PC-3 (cell line): ENCODE results near the gene BMPER. TPM values are rescaled to one million over a fixed set of nuclear protein-coding genes. Genes with fewer than 3 reads are reported as not detected.

Experiments used
- ATAC-seq: fragments of 200-7000 bp; cut with Tn5 transposase; 2 replicates; pipeline ENCODE4 v1.9.1; 2020; ENCODE audit warnings: mild to moderate bottlenecking, moderate library complexity
- BruUV-seq: library from RNA; stranded (reverse); fragments of 400-500 nt; replicated peaks from 2 replicates; lab custom pipeline; 2021; lab: Mats Ljungman, UMichigan
- CTCF ChIA-PET: fragments of 300-600 bp; sonication (Branson Sonifier 250); formaldehyde crosslinking; loops from one replicate; lab custom pipeline; 2022; ENCODE audit warnings: antibody characterized with exemption; lab: Charles Lee
- POLR2A ChIA-PET: fragments of 300-600 bp; sonication (Branson Sonifier 250); formaldehyde crosslinking; loops from one replicate; lab custom pipeline; 2022; ENCODE audit warnings: antibody characterized with exemption; ENCODE audit not compliant: unreplicated experiment; lab: Charles Lee
- DNase-seq: peaks from one replicate; pipeline ENCODE4 v3.0.0-alpha.2; 2015
- H2AFZ ChIP-seq: fragments of 300-600 bp; sonication (generic); 2 replicates; pipeline ENCODE4 v1.6.0; 2016; ENCODE audit warnings: antibody characterized with exemption, low read length
- H3F3A ChIP-seq: fragments of 300-600 bp; sonication (generic); one replicate; pipeline ENCODE4 v1.6.0; 2017; ENCODE audit warnings: antibody characterized with exemption, low read length, control low read depth, mild to moderate bottlenecking; ENCODE audit not compliant: unreplicated experiment
- H3K27ac ChIP-seq: fragments of 300-600 bp; sonication (generic); 2 replicates; pipeline ENCODE4 v1.5.1; 2016; ENCODE audit warnings: mild to moderate bottlenecking, low read length
- H3K27me3 ChIP-seq: fragments of 300-600 bp; sonication (generic); 2 replicates; pipeline ENCODE4 v1.6.1; 2016; ENCODE audit warnings: low read length, mixed read lengths
- H3K36me3 ChIP-seq: fragments of 300-600 bp; sonication (generic); 2 replicates; pipeline ENCODE4 v1.6.1; 2016; ENCODE audit warnings: low read depth, mixed run types, low read length, mixed read lengths
- H3K4me1 ChIP-seq: fragments of 300-600 bp; sonication (generic); 2 replicates; pipeline ENCODE4 v1.5.1; 2016; ENCODE audit warnings: low read length; ENCODE audit not compliant: insufficient read depth
- H3K4me2 ChIP-seq: fragments of 300-600 bp; sonication (generic); 2 replicates; pipeline ENCODE4 v1.6.0; 2016; ENCODE audit warnings: low read length
- H3K4me3 ChIP-seq: fragments of 300-600 bp; sonication (generic); 2 replicates; pipeline ENCODE4 v1.5.1; 2016; ENCODE audit warnings: mild to moderate bottlenecking, low read length, mixed read lengths
- H3K79me2 ChIP-seq: fragments of 300-600 bp; sonication (generic); 2 replicates; pipeline ENCODE4 v1.6.1; 2017; ENCODE audit warnings: low read length, mixed read lengths
- H3K9ac ChIP-seq: fragments of 300-600 bp; sonication (generic); 2 replicates; pipeline ENCODE4 v1.6.0; 2016; ENCODE audit warnings: mild to moderate bottlenecking, low read length
- H3K9me2 ChIP-seq: fragments of 300-600 bp; sonication (generic); replicated peaks from 2 replicates; pipeline ENCODE4 v1.6.1; 2016; ENCODE audit warnings: mixed run types, low read length, mixed read lengths
- H3K9me3 ChIP-seq: fragments of 300-600 bp; sonication (generic); 2 replicates; pipeline ENCODE4 v1.6.1; 2016; ENCODE audit warnings: low read length, mixed read lengths
- H4K20me1 ChIP-seq: fragments of 300-600 bp; sonication (generic); 2 replicates; pipeline ENCODE4 v1.6.1; 2016; ENCODE audit warnings: low read length, mixed read lengths
- EZH2 ChIP-seq: fragments of 300-600 bp; sonication (generic); IDR thresholded peaks from one replicate; pipeline ENCODE4 v1.6.1; 2017; ENCODE audit warnings: antibody characterized with exemption, mild to moderate bottlenecking, low read length; ENCODE audit not compliant: unreplicated experiment
- EZH2phosphoT487 ChIP-seq: fragments of 300-600 bp; sonication (generic); IDR thresholded peaks from 2 replicates; pipeline ENCODE4 v1.6.1; 2018; ENCODE audit warnings: mild to moderate bottlenecking, antibody characterized with exemption, low read length, borderline replicate concordance
- intact Hi-C: fragments of 100-400 bp; cut with micrococcal nuclease; formaldehyde crosslinking; loops from 2 replicates; pipeline ENCODE4 v1.9.0; 2023
- total RNA-seq: library from RNA; depleted of rRNA; stranded (reverse); fragments of >200 nt; gene quantifications from 2 replicates; pipeline ENCODE4 v1.2.3, GENCODE V29; 2014
- TF ChIP-seq, protein P1 (sequence below): fragments of 300-600 bp; sonication (generic); conservative IDR thresholded peaks from 2 replicates; pipeline ENCODE4 v1.5.1; 2017; ENCODE audit warnings: antibody characterized with exemption, low read depth, mild to moderate bottlenecking, low read length

Gene BMPER
- total RNA-seq, 1 experiment from 2014 or later: 0.11 TPM

DNA sequence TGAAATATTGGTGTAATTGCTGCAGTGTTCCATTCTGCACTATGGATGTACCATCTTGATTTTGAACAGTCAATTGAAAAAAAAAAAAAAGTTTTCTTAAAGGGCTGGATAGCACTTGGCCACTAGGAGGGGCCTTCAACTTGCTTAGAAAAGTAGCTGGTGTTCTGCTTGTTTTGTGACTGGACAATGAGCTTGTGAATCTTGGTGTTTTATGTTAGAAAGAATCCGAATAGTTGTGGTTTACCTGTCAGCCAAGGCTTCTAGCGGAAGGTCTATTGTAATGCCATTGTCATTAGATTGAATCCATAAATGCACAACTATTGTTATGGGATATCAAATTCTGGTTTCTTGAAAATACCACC, 77.1 kb downstream of the BMPER start:
- intact Hi-C loops: loop anchor here (10.0 kb wide), 1 partner anchor 82 kb away; no protein-coding TSS in a partner anchor
- no peak for TF ChIP-seq EZH2phosphoT487
- no peak for TF ChIP-seq EZH2
- TF ChIP-seq, protein P1, sequence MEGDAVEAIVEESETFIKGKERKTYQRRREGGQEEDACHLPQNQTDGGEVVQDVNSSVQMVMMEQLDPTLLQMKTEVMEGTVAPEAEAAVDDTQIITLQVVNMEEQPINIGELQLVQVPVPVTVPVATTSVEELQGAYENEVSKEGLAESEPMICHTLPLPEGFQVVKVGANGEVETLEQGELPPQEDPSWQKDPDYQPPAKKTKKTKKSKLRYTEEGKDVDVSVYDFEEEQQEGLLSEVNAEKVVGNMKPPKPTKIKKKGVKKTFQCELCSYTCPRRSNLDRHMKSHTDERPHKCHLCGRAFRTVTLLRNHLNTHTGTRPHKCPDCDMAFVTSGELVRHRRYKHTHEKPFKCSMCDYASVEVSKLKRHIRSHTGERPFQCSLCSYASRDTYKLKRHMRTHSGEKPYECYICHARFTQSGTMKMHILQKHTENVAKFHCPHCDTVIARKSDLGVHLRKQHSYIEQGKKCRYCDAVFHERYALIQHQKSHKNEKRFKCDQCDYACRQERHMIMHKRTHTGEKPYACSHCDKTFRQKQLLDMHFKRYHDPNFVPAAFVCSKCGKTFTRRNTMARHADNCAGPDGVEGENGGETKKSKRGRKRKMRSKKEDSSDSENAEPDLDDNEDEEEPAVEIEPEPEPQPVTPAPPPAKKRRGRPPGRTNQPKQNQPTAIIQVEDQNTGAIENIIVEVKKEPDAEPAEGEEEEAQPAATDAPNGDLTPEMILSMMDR: peak; percentile 63
- no peak overlapping the region for H3K4me2 ChIP-seq
- H3K4me1 ChIP-seq: peaks cover 28% of the 10 kb centered on the region
- no peak overlapping the region for H3K9ac ChIP-seq
- no peaks in the 10 kb centered on the region for H3K9me2 ChIP-seq
- no peak overlapping the region for H2AFZ ChIP-seq
- CTCF ChIA-PET: interaction anchor here (0.6 to 0.7 kb wide), 4 partner anchors 24 to 338 kb away, joined by 4 to 6 read pairs (median 6); no protein-coding TSS in a partner anchor
- POLR2A ChIA-PET: no interaction called here
- H3K27ac ChIP-seq: no peak overlapping the region
- H3K79me2 ChIP-seq: no peaks in the 10 kb centered on the region
- no TSS peak for BruUV-seq
- no peaks in the 10 kb centered on the region for H3K9me3 ChIP-seq
- DNase-seq: peak; percentile 50
- ATAC-seq: no peak
- H3F3A ChIP-seq: no peaks in the 10 kb centered on the region
- no peaks in the 10 kb centered on the region for H3K36me3 ChIP-seq
- no peak overlapping the region for H3K4me3 ChIP-seq
- no peaks in the 10 kb centered on the region for H4K20me1 ChIP-seq
- no peaks in the 10 kb centered on the region for H3K27me3 ChIP-seq

DNA sequence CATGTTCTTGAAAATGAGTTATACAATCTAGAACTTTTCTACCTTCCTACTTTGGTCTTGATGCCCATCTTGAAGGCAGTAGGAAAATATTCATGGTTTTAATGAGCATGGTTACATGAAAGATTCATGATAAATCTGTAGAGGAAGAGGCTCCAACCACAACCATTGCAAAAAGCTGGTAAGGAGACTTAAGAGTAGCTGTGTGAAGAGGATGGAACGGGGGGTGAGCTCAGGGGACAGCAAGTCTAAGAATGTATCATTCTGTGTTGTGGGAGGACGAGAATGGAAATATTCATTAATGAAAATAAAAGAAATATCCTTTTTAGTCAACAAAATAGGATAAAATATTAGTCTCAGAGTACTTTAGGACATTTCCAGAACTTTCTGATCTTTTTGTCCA, 81.1 kb downstream of the BMPER start:
- no peak for TF ChIP-seq EZH2phosphoT487
- TF ChIP-seq, protein P1: no peak
- TF ChIP-seq EZH2: no peak
- DNase-seq (no peak), ATAC-seq (no peak)
- peaks cover 18% of the 10 kb centered on the region for H3K4me1 ChIP-seq
- H3K4me2 ChIP-seq: peak overlapping the region; percentile 7; the same call in 1 of the 2 replicates
- no peaks in the 10 kb centered on the region for H3K79me2 ChIP-seq
- CTCF ChIA-PET: no interaction called here
- POLR2A ChIA-PET: no interaction called here
- H3K9ac ChIP-seq: no peak overlapping the region
- no peaks in the 10 kb centered on the region for H3F3A ChIP-seq
- H4K20me1 ChIP-seq: no peaks in the 10 kb centered on the region
- H3K27ac ChIP-seq: peak overlapping the region; percentile 51; the same call in 1 of the 2 replicates
- no peaks in the 10 kb centered on the region for H3K27me3 ChIP-seq
- H3K9me2 ChIP-seq: no peaks in the 10 kb centered on the region
- H3K36me3 ChIP-seq: no peaks in the 10 kb centered on the region
- no peak overlapping the region for H3K4me3 ChIP-seq
- intact Hi-C loops: loop anchor here (10.0 kb wide), 1 partner anchor 78 kb away; no protein-coding TSS in a partner anchor
- no peaks in the 10 kb centered on the region for H3K9me3 ChIP-seq
- H2AFZ ChIP-seq: no peak overlapping the region
- BruUV-seq: no TSS peak
